Sigmoid colon (tissue), 7 donors: ENCODE data around the gene CPNE4. TPM values are rescaled to one million over a fixed set of nuclear protein-coding genes. Genes with fewer than 3 reads are reported as not detected.
A peak's percentile ranks its signal among the peaks of the same experiment; 100 is the strongest.

Source experiments
- DNase-seq: peaks from one replicate; pipeline ENCODE4 v3.0.0-alpha.2; 2019
- H3K27ac ChIP-seq, 4 donors: fragments of 200-600 bp; sonication (generic); one replicate each; pipeline ENCODE4 v1.5.1; 2016 to 2019; ENCODE audit warnings: mild to moderate bottlenecking in 1 of 4
- H3K27me3 ChIP-seq, 3 donors: fragments of 200-600 bp; sonication (generic); one replicate each; pipeline ENCODE4 v1.5.1; 2019; ENCODE audit warnings: mild to moderate bottlenecking in 1 of 3
- H3K36me3 ChIP-seq, 4 donors: fragments of 200-600 bp; sonication (generic); one replicate each; pipeline ENCODE4 v1.5.1; 2016 to 2019
- H3K4me1 ChIP-seq, 4 donors: fragments of 200-600 bp; sonication (generic); one replicate each; pipeline ENCODE4 v1.5.1; 2017 to 2019
- H3K4me3 ChIP-seq, 4 donors: fragments of 200-600 bp; sonication (generic); one replicate each; pipeline ENCODE4 v1.5.1; 2017 to 2019; ENCODE audit warnings: mild to moderate bottlenecking in 2 of 4, moderate library complexity in 1 of 4
- H3K9me3 ChIP-seq, 4 donors: fragments of 200-600 bp in 3 of 4; sonication (generic) in 3 of 4; one replicate each; pipeline versions ENCODE4 v1.5.1 to v1.6.1; 2013 to 2019
- CTCF ChIP-seq, 4 experiments: fragments of 450-650 bp in 3 of 4; fragments of 200-600 bp in 1 of 4; IDR thresholded peaks; one replicate each; pipeline ENCODE4 v1.5.1; 2016 to 2019; ENCODE audit warnings: antibody characterized with exemption in 4 of 4, mild to moderate bottlenecking in 3 of 4, moderate library complexity in 2 of 4
- EP300 ChIP-seq, 4 donors: sonication (generic); formaldehyde crosslinking; IDR thresholded peaks; one replicate each; pipeline ENCODE4 v1.6.1; 2017; ENCODE audit warnings: antibody characterized with exemption in 4 of 4
- POLR2A ChIP-seq, 2 donors: fragments of 450-650 bp; IDR thresholded peaks; one replicate each; pipeline ENCODE4 v1.6.1; 2016; ENCODE audit warnings: antibody characterized with exemption in 2 of 2, mild to moderate bottlenecking in 2 of 2, moderate library complexity in 2 of 2
- POLR2AphosphoS5 ChIP-seq, 4 donors: sonication (generic); formaldehyde crosslinking; IDR thresholded peaks; one replicate each; pipeline ENCODE4 v1.6.1; 2017; ENCODE audit warnings: antibody characterized with exemption in 4 of 4
- WGBS, 2 donors: extraction: QIAGEN DNeasy Blood & Tissue Kit; methylation state at CpG; one replicate each; pipeline ENCODE4 v1.1.7; 2013; 5-methylcytosine and 5-hydroxymethylcytosine counted together
- intact Hi-C: fragments of 100-400 bp; cut with DNase I; formaldehyde crosslinking; loops from one replicate; pipeline ENCODE4 v1.15.1; 2023
- polyA plus RNA-seq, 3 donors: library from polyadenylated mRNA; stranded (reverse); fragments of 200-250 nt; gene quantifications; one replicate each; pipeline ENCODE4 v1.2.3, GENCODE V29; 2013
- total RNA-seq, 4 donors: library from RNA; depleted of rRNA; stranded (reverse); fragments of >200 nt; gene quantifications; one replicate each; pipeline ENCODE4 v1.1.0, GENCODE V29; 2016
- donor health status: healthy with polysubstance abuse.
- donor health status: Bipolar disorder and iron deficiency.
- donor health status: healthy.

The CPNE4 gene
- total and polyA plus RNA-seq, 7 donors = 0.23 to 1.1 (median 0.54) TPM; not detected in 2

DNA sequence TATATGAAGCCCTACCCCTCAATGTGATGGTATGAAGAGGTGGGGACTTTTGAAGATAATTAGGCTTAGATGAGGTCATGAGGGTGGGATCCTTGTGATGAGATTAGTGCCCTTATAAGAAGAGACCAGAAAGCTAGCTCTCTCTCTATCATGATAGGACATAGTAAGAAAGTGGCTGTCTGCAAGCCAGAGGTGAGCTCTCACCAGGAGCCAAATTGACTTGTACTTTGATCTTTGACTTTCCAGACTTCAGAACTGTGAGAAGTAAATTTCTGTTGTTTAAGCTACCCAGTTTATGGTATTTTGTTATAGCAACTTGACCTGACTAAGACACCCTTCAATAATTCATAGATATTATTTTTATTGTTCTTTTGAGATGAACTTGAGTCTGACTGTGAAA lies 502.2 kb downstream of the CPNE4 start:
- DNase-seq = no peak
- TF ChIP-seq CTCF (IDR thresholded peaks at IDR 0.05) (no peak), EP300 (IDR thresholded peaks at IDR 0.05) (no peak), POLR2A (IDR thresholded peaks at IDR 0.05) (no peak), POLR2AphosphoS5 (IDR thresholded peaks at IDR 0.05) (no peak)
- intact Hi-C loops = no loop called here
- no peak overlapping the region for H3K4me3 ChIP-seq
- H3K36me3 ChIP-seq = no peaks in the 10 kb centered on the region
- H3K4me1 ChIP-seq = no peaks in the 10 kb centered on the region
- H3K27ac ChIP-seq = no peak overlapping the region
- no peaks in the 10 kb centered on the region for H3K9me3 ChIP-seq
- H3K27me3 ChIP-seq = peaks cover 0 to 2% (median 0%) of the 10 kb centered on the region in 3 donors

GRCh38 chr3:131530843-131531242 lies 504.0 kb downstream of the CPNE4 start:
- no peaks in the 10 kb centered on the region for H3K36me3 ChIP-seq
- H3K27ac ChIP-seq = no peak overlapping the region
- intact Hi-C loops = no loop called here
- no peak for DNase-seq
- TF ChIP-seq POLR2A (IDR thresholded peaks at IDR 0.05) (no peak), CTCF (IDR thresholded peaks at IDR 0.05) (no peak), EP300 (IDR thresholded peaks at IDR 0.05) (no peak), POLR2AphosphoS5 (IDR thresholded peaks at IDR 0.05) (no peak)
- peaks cover 0 to 20% (median 0%) of the 10 kb centered on the region in 3 donors for H3K27me3 ChIP-seq
- WGBS, 2 donors = 53 to 72% methylated on average over 1 of the region's 1 CpG
- peaks cover 0 to 8% (median 4%) of the 10 kb centered on the region in 4 donors for H3K4me1 ChIP-seq
- no peak overlapping the region for H3K4me3 ChIP-seq
- H3K9me3 ChIP-seq = no peaks in the 10 kb centered on the region

GRCh38 chr3:131530388-131530787 lies 504.4 kb downstream of the CPNE4 start:
- H3K27ac ChIP-seq = no peak overlapping the region
- TF ChIP-seq CTCF (IDR thresholded peaks at IDR 0.05) = no peak
- no peak for TF ChIP-seq POLR2AphosphoS5 (IDR thresholded peaks at IDR 0.05)
- no peak for TF ChIP-seq EP300 (IDR thresholded peaks at IDR 0.05)
- no peak for TF ChIP-seq POLR2A (IDR thresholded peaks at IDR 0.05)
- H3K4me1 ChIP-seq = peaks cover 0 to 8% (median 4%) of the 10 kb centered on the region in 4 donors
- H3K4me3 ChIP-seq = no peak overlapping the region
- no peaks in the 10 kb centered on the region for H3K9me3 ChIP-seq
- WGBS, 2 donors = 80 to 93% methylated on average over 1 of the region's 1 CpG
- H3K36me3 ChIP-seq = no peaks in the 10 kb centered on the region
- intact Hi-C loops = no loop called here
- H3K27me3 ChIP-seq = peaks cover 0 to 24% (median 0%) of the 10 kb centered on the region in 3 donors
- DNase-seq = no peak

GRCh38 chr3:131526801-131527347 lies 507.9 kb downstream of the CPNE4 start:
- no peaks in the 10 kb centered on the region for H3K9me3 ChIP-seq
- intact Hi-C loops = no loop called here
- H3K27ac ChIP-seq = no peak overlapping the region
- WGBS, 2 donors = 13 to 26% methylated on average over 37 of the region's 37 CpGs
- TF ChIP-seq EP300 (IDR thresholded peaks at IDR 0.05) (no peak), POLR2AphosphoS5 (IDR thresholded peaks at IDR 0.05) (no peak), CTCF (IDR thresholded peaks at IDR 0.05) (no peak), POLR2A (IDR thresholded peaks at IDR 0.05) (no peak)
- H3K27me3 ChIP-seq = peaks cover 0 to 27% (median 0%) of the 10 kb centered on the region in 3 donors
- no peak for DNase-seq
- H3K4me3 ChIP-seq = peak overlapping the region in 3 of 4 donors; percentile 22 to 40 (median 39)
- H3K4me1 ChIP-seq = peaks cover 0 to 8% (median 4%) of the 10 kb centered on the region in 4 donors
- no peaks in the 10 kb centered on the region for H3K36me3 ChIP-seq

GRCh38 chr3:131518680-131519079 lies 516.1 kb downstream of the CPNE4 start:
- H3K27ac ChIP-seq = no peak overlapping the region
- no peak for DNase-seq
- H3K27me3 ChIP-seq = no peaks in the 10 kb centered on the region
- no peak overlapping the region for H3K4me3 ChIP-seq
- H3K4me1 ChIP-seq = no peaks in the 10 kb centered on the region
- H3K9me3 ChIP-seq = no peaks in the 10 kb centered on the region
- WGBS, 2 donors = 84 to 88% methylated on average over 7 of the region's 7 CpGs
- no peak for TF ChIP-seq CTCF (IDR thresholded peaks at IDR 0.05)
- no peak for TF ChIP-seq POLR2A (IDR thresholded peaks at IDR 0.05)
- TF ChIP-seq POLR2AphosphoS5 (IDR thresholded peaks at IDR 0.05) = no peak
- TF ChIP-seq EP300 (IDR thresholded peaks at IDR 0.05) = no peak
- intact Hi-C loops = no loop called here
- H3K36me3 ChIP-seq = no peaks in the 10 kb centered on the region
